SKM-1 (cell line): ENCODE results near the gene COBL.

ENCODE experiments used
- DNase-seq: peaks from one replicate; lab custom pipeline; 2025; ENCODE audit not compliant: unreplicated experiment; lab: John Stamatoyannopoulos, UW

COBL gene, protein sequence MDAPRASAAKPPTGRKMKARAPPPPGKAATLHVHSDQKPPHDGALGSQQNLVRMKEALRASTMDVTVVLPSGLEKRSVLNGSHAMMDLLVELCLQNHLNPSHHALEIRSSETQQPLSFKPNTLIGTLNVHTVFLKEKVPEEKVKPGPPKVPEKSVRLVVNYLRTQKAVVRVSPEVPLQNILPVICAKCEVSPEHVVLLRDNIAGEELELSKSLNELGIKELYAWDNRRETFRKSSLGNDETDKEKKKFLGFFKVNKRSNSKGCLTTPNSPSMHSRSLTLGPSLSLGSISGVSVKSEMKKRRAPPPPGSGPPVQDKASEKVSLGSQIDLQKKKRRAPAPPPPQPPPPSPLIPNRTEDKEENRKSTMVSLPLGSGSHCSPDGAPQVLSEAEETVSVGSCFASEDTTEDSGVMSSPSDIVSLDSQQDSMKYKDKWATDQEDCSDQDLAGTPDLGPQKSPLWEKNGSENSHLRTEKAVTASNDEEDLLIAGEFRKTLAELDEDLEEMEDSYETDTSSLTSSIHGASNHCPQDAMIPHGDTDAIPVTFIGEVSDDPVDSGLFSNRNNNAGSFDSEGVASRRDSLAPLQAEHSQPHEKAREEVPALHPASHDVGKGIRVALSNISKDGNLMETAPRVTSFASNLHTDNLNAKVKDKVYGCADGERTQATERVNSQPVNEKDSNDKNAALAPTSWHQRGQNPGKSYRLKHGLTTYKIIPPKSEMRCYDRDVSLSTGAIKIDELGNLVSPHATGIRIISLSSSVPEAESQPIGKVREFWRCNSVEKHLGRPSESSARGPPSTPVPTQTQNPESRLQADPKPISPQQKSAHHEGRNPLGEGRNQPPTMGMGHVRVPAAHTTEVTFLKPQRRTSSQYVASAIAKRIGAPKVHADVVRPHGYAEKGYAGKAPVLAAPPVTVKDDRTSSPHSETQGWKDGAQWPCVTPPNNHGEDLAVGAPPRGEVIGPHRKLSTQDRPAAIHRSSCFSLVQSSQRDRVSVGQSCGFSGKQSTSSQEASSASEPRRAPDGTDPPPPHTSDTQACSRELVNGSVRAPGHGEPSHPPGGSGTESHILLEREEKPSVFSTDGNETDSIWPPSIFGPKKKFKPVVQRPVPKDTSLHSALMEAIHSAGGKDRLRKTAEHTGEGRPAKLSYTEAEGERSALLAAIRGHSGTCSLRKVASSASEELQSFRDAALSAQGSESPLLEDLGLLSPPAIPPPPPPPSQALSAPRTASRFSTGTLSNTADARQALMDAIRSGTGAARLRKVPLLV

GRCh38 chr7:51316666-51317581 is at the start of gene COBL:
TSS of gene COBL (minus strand) at chr7:51316809. CDS start at chr7:51316633, 176 bp downstream.
- DNase-seq, result no peak

GRCh38 chr7:51366172-51366728 is 49.6 kb upstream of the COBL start:
- DNase-seq, result no peak

DNA sequence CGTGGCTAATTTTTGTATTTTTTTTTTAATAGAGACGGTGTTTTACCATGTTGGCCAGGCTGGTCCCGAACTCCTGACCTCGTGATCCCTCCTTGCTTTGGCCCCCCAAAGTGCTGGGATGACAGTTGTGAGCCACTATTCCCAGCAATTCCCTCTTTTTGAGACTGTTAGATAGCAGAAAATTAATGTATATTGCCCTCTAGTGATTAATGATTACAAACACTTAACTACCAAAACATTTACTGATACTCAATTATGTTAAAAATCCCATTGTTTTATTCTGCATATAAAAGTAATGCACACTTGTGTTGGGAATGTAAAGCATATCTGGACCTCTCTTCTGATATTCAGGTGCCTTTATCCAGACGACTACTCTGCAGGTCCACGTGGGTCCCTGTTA is 41.2 kb upstream of the COBL start:
- DNase-seq, result no peak

- no peak for DNase-seq
These were observed 40.4 kb upstream of the COBL start for GRCh38 chr7:51356849-51357516.

- DNase-seq, result no peak
These were observed 38.3 kb upstream of the COBL start for GRCh38 chr7:51354897-51355296.

DNA sequence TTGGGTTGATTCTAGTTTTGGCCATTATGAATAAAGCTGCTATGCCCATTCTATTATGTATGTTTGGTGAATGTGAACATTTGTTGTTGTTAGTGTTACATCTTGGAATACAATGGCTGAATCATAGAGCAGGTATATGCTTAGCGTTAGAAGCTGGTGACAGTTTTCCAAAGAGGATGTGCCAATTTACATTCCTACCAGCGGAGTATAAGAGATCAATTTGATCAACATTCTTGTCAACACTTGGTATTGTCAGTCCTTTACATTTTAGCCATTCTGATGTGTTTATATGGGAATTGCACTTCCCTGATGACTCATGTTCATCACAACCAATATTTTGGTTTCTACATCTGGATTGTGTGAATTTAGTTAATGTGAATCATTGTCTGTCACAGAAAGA is 37.8 kb upstream of the COBL start:
- no peak for DNase-seq

- DNase-seq, result no peak
These were observed 35.8 kb upstream of the COBL start for GRCh38 chr7:51352174-51353100.

- no peak for DNase-seq
These were observed 35.1 kb upstream of the COBL start for GRCh38 chr7:51351661-51352060.

- no peak for DNase-seq
These were observed 33.9 kb upstream of the COBL start for GRCh38 chr7:51350546-51350896.

- no peak for DNase-seq
These were observed 33.4 kb upstream of the COBL start for GRCh38 chr7:51349820-51350545.

DNA sequence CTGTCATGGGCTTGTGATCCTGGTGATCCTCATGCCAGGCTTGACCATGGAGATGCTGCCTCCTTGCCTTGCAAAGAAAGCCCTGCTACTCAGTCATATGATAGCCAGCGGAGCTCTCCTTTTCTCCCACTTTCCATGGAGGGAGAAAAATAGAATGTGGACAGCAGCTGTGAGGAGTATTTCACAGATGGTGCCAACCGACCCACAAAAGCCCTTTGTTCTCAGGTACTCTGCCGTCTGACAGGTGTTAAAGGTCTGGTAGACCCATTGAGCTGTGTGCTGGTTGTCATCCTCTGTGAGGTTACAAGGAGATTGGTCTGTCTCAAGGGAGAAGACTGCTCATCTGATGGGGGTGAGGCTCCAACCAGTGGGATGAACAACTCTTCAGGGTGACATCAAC is 29.5 kb upstream of the COBL start:
- DNase-seq, result no peak

GRCh38 chr7:51344406-51345138 is 28.0 kb upstream of the COBL start:
- DNase-seq, result no peak

DNA sequence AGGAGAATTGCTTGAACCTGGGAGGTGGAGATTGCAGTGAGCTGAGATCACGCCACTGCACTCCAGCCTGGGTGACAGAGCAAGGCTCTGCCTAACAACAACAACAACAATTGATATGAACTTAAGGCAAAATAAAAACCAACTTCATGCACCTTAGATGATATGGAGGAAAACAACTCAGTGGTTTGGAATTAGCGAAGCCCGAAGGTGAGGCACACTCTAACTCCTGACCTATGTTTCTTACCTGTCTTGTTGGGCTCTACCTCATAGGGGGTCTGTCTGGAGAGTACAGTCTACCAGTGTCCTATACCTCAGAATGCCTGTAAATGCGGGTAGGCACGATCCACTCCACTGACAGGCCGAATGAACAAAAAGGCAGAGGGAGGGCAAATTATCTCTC is 24.3 kb upstream of the COBL start:
- DNase-seq, result no peak

- DNase-seq, result no peak
These were observed 23.6 kb upstream of the COBL start for GRCh38 chr7:51340029-51340838.

GRCh38 chr7:51335057-51335456 is 18.4 kb upstream of the COBL start:
- no peak for DNase-seq

DNA sequence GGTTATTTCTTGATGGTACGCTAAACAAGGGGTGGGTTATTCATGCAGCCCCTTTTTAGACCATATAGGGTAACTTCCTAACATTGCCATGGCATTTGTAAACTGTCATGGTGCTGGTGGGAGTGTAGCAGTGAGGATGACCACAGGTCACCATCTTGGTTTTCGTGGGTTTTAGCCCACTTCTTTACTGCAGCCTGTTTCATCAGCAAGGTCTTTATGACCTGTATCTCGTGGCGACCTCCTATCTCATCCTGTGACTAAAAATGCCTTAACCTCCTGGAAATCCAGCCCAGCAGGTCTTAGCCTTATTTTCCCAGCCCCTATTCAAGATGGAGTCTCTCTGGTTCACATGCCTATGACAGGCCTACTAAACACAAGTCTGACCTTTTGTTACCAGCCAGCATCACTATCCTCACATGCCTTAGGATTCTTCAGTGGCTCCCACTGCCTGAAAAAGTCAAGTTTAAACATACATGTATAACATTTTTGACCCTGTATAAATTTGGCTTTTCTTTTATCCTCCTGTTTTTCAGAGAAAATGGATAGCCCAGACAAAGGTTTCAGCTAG is 13.2 kb upstream of the COBL start:
- DNase-seq, result no peak
